Body of pancreas (tissue), 4 donors: ENCODE data around the gene HDLBP. TPM values are rescaled to one million over a fixed set of nuclear protein-coding genes. Genes with fewer than 3 reads are reported as not detected.

ENCODE experiments used
- ATAC-seq: fragments of 150-250 bp; one replicate; pipeline ENCODE4 v1.9.1; 2016
- DNase-seq, 4 donors: peaks; one replicate each; pipeline ENCODE4 v3.0.0-alpha.2; 2019
- H3K27ac ChIP-seq, 4 donors: fragments of 200-600 bp; sonication (generic); 1 replicate in 3 of 4; 2 replicates in 1 of 4; pipeline versions ENCODE4 v1.5.1 to v1.6.1; 2016 to 2019; ENCODE audit warnings: mild to moderate bottlenecking in 1 of 4, mixed read lengths in 1 of 4, moderate library complexity in 1 of 4
- H3K27me3 ChIP-seq, 2 donors: fragments of 200-600 bp; sonication (generic); one replicate each; pipeline ENCODE4 v1.6.0; 2016; ENCODE audit warnings: mild to moderate bottlenecking in 1 of 2
- H3K36me3 ChIP-seq, 2 donors: fragments of 200-600 bp; sonication (generic); replicated peaks in 1 of 2; 2 replicates each; pipeline ENCODE4 v1.5.1; 2016; ENCODE audit warnings: low read depth in 2 of 2; ENCODE audit not compliant: insufficient read depth in 1 of 2
- H3K4me1 ChIP-seq: fragments of 200-600 bp; sonication (generic); one replicate; pipeline ENCODE4 v1.6.0; 2016
- H3K4me3 ChIP-seq, 2 donors: fragments of 200-600 bp; sonication (generic); 1 replicate in 1 of 2; 2 replicates in 1 of 2; pipeline ENCODE4 v1.5.1; 2016 to 2019
- H3K9me3 ChIP-seq, 3 donors: fragments of 200-600 bp; sonication (generic); 1 replicate in 2 of 3; 2 replicates in 1 of 3; pipeline ENCODE4 v1.5.1; 2016
- POLR2A ChIP-seq, 3 donors: fragments of 450-650 bp; IDR thresholded peaks; one replicate each; pipeline ENCODE4 v1.6.1; 2016; ENCODE audit warnings: antibody characterized with exemption in 3 of 3, mild to moderate bottlenecking in 2 of 3
- WGBS, 2 donors: methylation state at CpG; one replicate each; pipeline ENCODE4 v1.1.5; 2017; 5-methylcytosine and 5-hydroxymethylcytosine counted together
- intact Hi-C: fragments of 100-400 bp; cut with DNase I; formaldehyde crosslinking; loops from one replicate; pipeline ENCODE4 v1.15.1; 2023
- total RNA-seq, 2 donors: library from RNA; depleted of rRNA; stranded (reverse); fragments of >200 nt; gene quantifications; one replicate each; pipeline ENCODE4 v1.1.0, GENCODE V29; 2016
- TF ChIP-seq, protein P1 (sequence below), 7 experiments: fragments of 450-650 bp in 4 of 7; fragments of 200-600 bp in 3 of 7; sonication (generic) in 3 of 7; IDR thresholded peaks; one replicate each; pipeline ENCODE4 v1.5.1; 2016 to 2019; ENCODE audit warnings: antibody characterized with exemption in 7 of 7

The HDLBP gene
- total RNA-seq, 2 donors from 2014 or later, result 501 to 612 TPM

DNA sequence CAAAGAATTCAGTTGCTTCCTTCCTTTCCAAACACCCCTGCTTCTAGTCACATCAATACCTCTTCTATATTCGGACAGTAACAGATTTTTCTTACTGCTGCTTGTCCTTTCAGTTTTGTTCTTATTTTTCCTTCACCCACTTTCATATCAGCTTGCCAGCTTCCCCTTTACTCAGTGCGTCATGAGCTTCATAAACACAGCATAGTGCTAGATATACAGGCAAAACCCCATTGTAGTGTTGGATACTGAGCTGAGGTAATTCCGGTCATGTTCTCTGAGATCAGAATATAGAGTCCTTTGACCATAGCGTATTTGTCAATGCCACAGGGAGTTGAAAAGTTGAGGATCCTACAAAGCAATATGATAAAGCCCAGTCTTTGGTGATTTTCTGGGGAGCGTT, 43.0 kb upstream of the HDLBP start:
- intact Hi-C loops, result no loop called here
- Histone ChIP-seq H3K4me1 (peaks cover 44% of the 10 kb centered on the region), H3K36me3 (no peaks in the 10 kb centered on the region), H3K9me3 (no peaks in the 10 kb centered on the region), H3K4me3 (no peak overlapping the region), H3K27ac (peak overlapping the region in 1 of 4 donors; percentile 13), H3K27me3 (no peaks in the 10 kb centered on the region)
- DNase-seq, result no peak
- 69 to 70% methylated on average over 5 of the region's 5 CpGs for WGBS, 2 donors
- TF ChIP-seq POLR2A (IDR thresholded peaks at IDR 0.05), result no peak
- TF ChIP-seq, protein P1, sequence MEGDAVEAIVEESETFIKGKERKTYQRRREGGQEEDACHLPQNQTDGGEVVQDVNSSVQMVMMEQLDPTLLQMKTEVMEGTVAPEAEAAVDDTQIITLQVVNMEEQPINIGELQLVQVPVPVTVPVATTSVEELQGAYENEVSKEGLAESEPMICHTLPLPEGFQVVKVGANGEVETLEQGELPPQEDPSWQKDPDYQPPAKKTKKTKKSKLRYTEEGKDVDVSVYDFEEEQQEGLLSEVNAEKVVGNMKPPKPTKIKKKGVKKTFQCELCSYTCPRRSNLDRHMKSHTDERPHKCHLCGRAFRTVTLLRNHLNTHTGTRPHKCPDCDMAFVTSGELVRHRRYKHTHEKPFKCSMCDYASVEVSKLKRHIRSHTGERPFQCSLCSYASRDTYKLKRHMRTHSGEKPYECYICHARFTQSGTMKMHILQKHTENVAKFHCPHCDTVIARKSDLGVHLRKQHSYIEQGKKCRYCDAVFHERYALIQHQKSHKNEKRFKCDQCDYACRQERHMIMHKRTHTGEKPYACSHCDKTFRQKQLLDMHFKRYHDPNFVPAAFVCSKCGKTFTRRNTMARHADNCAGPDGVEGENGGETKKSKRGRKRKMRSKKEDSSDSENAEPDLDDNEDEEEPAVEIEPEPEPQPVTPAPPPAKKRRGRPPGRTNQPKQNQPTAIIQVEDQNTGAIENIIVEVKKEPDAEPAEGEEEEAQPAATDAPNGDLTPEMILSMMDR (IDR thresholded peaks at IDR 0.05), result no peak
- no peak for ATAC-seq

DNA sequence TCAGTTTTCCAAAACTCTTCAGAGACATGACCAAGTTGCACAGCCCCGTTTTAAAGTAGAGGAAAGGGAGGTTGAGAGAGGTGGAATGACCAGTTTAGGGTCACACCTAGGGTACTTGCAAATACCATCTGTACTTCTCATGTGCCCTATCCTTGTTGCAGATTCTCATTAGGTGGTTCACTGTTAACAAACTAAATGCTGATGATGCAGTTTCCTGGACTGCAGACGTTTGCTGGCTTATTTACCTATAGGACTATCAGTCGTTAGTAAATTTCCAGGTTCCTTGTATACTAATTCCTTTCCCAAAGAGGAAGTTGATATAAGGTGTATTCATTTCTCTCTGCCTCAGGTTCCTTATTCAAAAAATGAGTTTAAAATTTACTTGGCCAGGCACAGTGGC, 42.1 kb upstream of the HDLBP start:
- no peaks in the 10 kb centered on the region for H3K27me3 ChIP-seq
- DNase-seq (no peak), ATAC-seq (no peak)
- H3K4me3 ChIP-seq, result no peak overlapping the region
- H3K27ac ChIP-seq, result peak overlapping the region in 2 of 4 donors; percentile 90 to 92
- no peak for TF ChIP-seq POLR2A (IDR thresholded peaks at IDR 0.05)
- TF ChIP-seq, protein P1 (IDR thresholded peaks at IDR 0.05), result no peak
- no peaks in the 10 kb centered on the region for H3K9me3 ChIP-seq
- 27 to 35% methylated on average over 3 of the region's 3 CpGs for WGBS, 2 donors
- intact Hi-C loops, result no loop called here
- peaks cover 0 to 6% of the 10 kb centered on the region in 2 donors for H3K36me3 ChIP-seq
- peaks cover 37% of the 10 kb centered on the region for H3K4me1 ChIP-seq

DNA sequence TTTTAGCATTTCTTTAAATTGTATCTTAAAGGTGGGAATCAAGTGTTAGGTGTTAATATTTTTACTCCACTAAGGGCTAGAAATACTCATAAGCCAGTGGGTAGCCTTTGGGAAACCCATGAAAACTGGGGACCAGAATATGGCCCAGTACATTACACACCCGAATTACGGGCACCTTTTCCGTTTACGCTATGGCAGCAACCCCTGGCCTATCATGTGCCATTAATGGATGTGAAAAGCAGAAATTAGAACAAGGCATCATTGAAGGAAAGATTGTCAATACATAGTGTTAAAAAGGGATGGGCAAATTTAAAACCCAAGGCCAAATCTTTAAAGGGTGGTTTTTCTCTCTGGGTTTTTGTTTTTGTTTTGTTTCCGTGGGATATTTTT, 41.4 kb upstream of the HDLBP start:
- Histone ChIP-seq H3K4me3 (peak overlapping the region; percentile 42 to 72), H3K36me3 (peaks cover 0 to 10% of the 10 kb centered on the region in 2 donors), H3K9me3 (no peaks in the 10 kb centered on the region), H3K27ac (peak overlapping the region; percentile 82 to 92 (median 90)), H3K4me1 (peaks cover 44% of the 10 kb centered on the region), H3K27me3 (no peaks in the 10 kb centered on the region)
- intact Hi-C loops, result no loop called here
- DNase-seq, result no peak
- no peak for TF ChIP-seq POLR2A (IDR thresholded peaks at IDR 0.05)
- TF ChIP-seq, protein P1 (IDR thresholded peaks at IDR 0.05), result no peak
- WGBS, 2 donors, result 6% methylated on average over 5 of the region's 5 CpGs
- ATAC-seq, result no peak

DNA sequence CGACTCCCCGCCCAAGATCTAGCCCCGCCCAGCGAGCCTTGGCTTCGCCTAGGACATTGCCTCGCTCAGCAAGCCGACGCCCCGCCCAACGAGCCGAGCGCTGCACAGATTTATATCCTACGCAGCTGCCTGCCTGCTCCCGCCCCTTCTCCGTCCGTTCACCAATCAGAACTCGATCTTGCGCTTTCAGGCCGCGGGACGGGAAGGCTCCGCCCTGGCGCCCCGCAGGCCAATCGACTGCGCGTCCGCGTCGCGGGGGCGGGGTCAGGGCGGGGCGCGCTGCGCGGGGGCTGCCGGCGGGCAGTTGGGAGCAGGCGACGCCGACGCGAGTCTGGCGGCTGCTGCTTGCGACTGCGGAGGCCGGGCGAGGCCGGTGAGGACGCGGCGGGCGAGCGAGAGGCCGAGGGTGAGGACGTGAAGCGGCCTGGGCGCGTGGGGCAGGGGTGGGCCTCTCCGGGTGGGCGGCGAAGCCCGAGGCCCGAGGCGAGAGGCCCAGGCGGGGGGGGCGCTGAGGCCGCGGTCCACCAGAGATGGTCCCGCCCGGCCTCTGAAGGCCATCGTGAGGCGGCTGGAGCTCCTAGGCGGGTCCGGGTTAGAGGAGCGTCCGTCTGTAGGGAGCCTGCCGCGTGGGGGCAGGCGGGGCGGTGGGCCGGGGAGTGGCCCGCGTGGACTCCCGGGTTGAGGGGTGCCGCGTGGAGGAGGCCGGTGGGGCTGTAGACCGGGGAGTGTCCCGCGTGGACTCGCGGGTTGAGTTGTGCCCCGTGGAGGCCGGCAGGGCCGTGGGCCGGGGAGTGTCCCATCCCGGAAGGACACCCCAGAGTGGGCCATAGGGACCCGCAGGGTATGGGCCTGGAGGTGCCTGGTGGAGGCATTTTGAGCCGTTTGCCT, 40.8 kb upstream of the HDLBP start, which contains the start of gene FARP2:
Gene FARP2, plus strand, starts transcription at position 303 of the 888 bp plus-strand sequence. CDS start 16,823 bp downstream, outside the sequence.
- intact Hi-C loops, result no loop called here
- Histone ChIP-seq H3K9me3 (no peaks in the 10 kb centered on the region), H3K27me3 (no peaks in the 10 kb centered on the region), H3K27ac (peak within 1 kb of the TSS; percentile 82 to 92 (median 90)), H3K36me3 (peaks cover 0 to 10% of the 10 kb centered on the region in 2 donors), H3K4me1 (peaks cover 50% of the 10 kb centered on the region), H3K4me3 (peak within 1 kb of the TSS; percentile 42 to 72)
- ATAC-seq, result peak; percentile 92
- WGBS, 2 donors, result 0 to 2% methylated on average over 24 to 75 of the region's 101 CpGs
- DNase-seq, result peak; percentile 100
- peak; percentile 56 to 89 (median 66) for TF ChIP-seq POLR2A (IDR thresholded peaks at IDR 0.05)
- TF ChIP-seq, protein P1 (IDR thresholded peaks at IDR 0.05), result no peak
